ENCODE data around the gene HEATR3.

HEATR3 gene

GRCh38 chr16:50065624-50066481 is at the start of gene HEATR3:
Gene HEATR3 (plus strand): TSS chr16:50065970. CDS start chr16:50066132, 162 bp downstream.
- DNase-seq = peak; percentile 97

DNA sequence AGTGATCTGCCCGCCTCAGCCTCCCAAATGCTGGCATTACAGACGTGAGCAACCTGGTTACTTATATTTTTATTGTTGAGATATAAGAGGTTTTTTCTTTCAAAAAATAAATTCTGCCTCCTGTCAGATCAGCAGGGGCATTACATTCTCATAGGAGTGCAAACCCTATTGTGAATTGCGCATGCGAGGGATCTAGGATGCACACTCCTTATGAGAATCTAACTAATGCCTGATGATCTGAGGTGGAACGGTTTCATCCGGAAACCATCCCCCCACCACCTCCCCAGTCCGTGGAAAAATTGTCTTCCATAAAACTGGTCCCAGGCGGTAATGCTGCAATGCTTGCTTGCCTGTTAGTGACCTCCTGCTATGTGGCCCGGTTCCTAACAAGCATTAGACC is 48.2 kb upstream of the HEATR3 start:
- DNase-seq = no peak

DNA sequence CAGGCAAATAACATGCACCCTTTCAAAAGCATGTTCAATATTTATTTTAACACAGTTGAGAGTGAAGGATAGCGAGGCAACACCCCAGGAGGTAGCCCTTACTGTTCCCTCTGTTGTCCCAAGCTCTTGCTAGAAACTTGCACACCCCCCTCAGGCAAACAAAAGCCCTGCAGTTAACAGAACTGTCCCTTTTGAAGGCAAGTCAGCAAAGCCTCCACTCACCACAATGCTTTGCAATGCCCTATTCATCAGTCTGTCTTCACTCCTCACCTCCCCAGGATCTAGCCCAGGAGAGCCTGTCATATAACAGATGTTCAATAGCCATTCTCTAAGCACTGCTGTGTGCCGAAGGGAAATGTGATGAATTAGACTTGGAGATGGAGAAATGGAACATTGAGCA is 44.2 kb upstream of the HEATR3 start:
- no peak for DNase-seq

DNA sequence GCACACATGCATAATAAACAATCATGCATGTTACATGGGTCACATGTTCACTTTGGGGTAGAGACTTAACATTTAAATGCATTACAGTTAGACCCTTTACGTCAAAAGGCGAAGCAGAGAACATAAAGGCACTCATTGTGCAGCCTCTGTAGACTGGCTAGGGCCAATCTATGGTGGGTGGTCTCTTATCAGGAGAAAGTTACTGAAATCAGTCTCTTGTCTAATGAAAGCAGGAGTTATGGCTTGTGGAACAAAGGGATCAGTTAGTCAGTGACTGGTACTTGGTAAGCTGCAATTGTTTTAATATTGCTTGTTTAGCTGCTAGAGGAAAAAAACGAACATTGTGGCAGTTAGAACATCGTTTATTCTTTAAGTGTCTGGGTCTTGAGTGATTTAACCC is 42.1 kb upstream of the HEATR3 start:
- no peak for DNase-seq

- DNase-seq = peak; percentile 4
Measured at GRCh38 chr16:50024207-50024606, 41.6 kb upstream of the HEATR3 start.

DNA sequence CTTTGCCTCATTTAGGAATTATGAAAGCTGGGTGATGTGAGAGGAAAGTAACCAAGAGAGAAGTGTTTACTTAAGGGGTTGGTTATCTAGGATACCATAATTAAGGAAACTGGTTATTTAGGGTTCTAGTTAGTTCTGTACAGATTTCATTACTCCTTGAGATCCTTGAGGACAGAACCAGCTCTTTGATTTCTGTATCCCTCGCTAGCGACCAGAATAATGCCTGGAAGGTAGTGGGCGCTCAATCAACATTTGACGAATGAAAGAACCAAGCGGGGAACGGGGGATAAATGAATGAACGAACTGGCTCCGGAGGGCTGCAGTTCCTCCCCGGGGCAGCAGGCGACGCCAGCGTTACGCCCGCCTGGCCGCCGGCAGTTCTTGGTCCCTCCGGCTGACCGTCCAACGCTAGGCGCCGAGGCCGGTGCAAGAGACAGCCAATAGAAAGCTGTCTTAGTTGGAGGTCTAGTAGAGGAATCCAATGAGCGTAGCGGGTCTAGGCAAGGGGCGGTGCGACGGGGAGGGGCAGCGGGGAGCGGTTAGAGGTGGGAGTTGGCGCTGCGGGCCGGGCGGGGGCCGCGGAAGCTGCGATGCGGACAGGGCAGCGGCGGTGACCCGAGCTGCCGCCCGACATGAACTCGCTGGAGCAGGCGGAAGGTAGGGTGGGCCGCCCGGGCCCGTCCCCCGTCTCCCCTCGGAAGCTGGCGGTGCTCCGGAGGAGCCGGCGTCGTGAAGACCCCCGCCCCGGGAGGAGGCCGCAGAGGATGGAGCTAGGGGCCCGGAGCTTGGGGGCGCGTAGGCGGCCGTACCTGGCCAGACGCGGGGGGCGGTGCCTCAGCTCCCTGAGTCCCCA is 40.9 kb upstream of the HEATR3 start, which contains the start of gene CNEP1R1:
TSS of gene CNEP1R1 (plus strand) at position 542 of the 853 bp plus-strand sequence. CDS start at position 633, 91 bp downstream.
- DNase-seq = peak; percentile 91

- DNase-seq = peak; percentile 30
Measured at GRCh38 chr16:50025537-50025931, 40.2 kb upstream of the HEATR3 start.

DNA sequence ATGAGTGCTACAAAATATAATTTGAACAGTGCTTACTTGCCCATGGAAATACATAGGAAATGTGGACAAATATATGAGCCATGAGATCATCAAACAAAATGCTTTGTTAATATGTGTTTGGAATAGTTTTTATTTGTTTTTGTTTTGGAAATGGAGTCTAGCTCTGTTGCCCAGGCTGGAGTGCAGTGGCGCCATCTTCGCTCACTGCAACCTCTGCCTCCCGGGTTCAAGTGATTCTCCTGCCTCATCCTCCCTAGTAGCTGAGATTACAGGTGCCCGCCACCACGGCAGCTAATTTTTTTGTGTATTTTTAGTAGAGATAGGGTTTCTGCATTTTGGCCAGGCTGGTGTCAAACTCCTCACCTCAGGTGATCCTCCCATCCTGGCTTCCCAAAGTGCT is 37.9 kb upstream of the HEATR3 start:
- DNase-seq = no peak

GRCh38 chr16:50035468-50035992 is 30.2 kb upstream of the HEATR3 start:
- DNase-seq = no peak

DNA sequence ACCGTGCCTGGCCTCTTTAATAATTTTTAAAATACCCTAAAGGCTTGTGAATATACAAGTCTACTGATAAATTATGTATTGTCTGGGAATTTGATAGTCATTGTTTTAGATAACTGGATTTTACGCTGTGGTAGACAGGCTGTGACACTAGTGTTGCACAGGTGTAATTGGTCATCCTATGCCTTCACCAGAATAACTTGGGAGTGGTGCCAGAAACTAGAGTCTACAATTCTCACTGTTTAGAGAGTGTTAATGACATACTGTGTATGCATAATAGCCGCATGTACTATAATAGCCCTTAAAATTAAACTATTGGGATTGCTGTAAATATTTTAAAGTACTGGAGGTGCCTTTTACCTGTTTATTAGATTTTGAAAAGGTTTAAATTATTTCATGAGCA is 29.3 kb upstream of the HEATR3 start:
- no peak for DNase-seq

- no peak for DNase-seq
Measured at GRCh38 chr16:50037662-50038220, 28.0 kb upstream of the HEATR3 start.

DNA sequence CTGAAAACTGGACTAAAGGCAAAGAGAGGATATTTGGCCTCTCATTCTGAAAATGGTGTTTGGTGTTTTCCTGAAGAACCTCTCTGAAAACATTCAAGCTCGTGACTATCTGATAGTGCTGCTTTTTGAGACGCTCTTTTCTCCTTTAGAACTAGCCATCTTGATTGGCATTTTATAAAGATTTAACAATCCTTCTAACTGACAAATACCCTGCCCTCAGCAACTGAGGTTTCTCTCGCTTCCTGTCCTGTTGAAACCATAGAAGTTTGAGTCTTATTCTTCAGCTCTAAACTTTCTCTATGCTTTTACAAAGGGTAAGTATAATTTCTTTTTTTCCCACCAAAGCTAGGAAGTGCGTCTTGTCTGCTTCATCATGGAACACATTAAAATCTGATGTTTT is 27.5 kb upstream of the HEATR3 start:
- DNase-seq = no peak

DNA sequence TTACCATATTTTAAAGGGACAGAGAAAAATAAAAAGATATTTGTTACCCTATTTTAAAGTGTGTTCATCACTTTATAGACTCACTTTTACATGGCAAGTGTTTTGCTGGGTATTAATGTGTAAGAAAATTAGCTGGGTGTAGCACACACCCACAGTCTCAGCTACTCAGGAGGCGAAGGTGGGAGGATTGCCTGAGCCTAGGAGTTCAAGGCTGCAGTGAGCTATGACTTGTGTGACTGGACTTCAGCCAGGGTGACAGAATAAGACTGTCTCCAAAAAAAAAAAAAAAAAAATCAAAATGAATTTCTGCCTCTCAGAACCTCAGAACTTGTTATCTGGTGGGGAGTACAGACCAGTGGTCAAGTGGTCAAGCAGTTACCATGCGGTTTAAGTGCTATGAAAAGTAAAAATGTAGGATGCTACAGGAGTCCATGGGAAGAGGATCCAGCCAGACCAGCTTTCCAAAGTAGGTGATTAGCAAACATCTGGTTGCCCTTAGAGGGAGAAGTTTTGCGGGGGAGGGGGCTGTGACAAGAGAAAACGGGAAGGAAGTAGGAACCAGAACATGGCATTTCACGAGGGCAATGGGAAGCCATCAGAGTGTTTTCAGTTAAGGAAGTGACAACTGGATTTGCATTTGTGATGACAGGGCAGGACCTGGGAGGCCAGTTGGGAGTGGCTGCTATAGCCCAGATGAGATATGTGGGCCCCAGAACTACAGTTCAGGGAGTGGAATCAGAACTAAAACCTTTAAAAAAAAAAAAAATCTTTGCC is 26.8 kb upstream of the HEATR3 start:
- no peak for DNase-seq

DNA sequence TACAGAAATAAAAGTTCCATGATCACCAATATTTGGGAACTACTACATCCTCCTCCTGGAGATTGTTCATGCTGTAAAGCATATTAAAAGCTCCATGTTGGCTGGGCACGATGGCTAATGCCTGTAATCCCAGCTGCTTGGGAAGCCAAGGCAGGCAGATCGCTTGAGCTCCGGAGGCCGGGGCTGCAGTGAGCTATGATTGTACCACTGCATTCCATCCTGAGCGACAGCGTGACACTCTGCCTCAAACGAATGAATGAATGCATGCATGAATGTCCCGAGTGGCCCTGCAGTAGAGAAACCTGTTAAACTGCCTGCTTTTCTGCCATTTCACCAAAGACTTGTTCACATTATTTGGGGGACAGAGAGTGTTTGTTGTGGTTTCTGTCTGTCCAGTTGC is 25.8 kb upstream of the HEATR3 start:
- no peak for DNase-seq

- DNase-seq = no peak
Measured at GRCh38 chr16:50040710-50041109, 25.1 kb upstream of the HEATR3 start.

- no peak for DNase-seq
Measured at GRCh38 chr16:50043358-50043757, 22.4 kb upstream of the HEATR3 start.

GRCh38 chr16:50045412-50045811 is 20.4 kb upstream of the HEATR3 start:
- no peak for DNase-seq

GRCh38 chr16:50046853-50047252 is 18.9 kb upstream of the HEATR3 start:
- no peak for DNase-seq

GRCh38 chr16:50047864-50048263 is 17.9 kb upstream of the HEATR3 start:
- no peak for DNase-seq

DNA sequence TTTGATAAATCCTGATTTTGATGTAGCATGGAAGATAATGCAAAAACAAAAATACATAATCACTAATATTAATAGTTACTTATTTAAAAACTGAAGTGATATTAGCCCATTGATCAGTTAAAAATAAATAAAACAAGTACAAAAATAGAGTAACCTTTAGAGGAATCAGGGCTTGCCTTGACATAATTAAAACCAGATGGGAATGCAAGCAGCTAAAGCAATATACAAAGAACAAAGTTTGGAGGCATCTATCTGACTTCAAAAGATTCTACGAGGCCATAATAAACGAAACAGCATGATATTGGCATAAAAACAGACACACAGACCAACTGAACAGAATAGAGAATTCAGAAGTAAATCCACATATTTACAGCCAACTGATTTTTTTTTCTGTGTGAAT is 15.0 kb upstream of the HEATR3 start:
- no peak for DNase-seq

- no peak for DNase-seq
Measured at GRCh38 chr16:50056226-50056625, 9.5 kb upstream of the HEATR3 start.

DNA sequence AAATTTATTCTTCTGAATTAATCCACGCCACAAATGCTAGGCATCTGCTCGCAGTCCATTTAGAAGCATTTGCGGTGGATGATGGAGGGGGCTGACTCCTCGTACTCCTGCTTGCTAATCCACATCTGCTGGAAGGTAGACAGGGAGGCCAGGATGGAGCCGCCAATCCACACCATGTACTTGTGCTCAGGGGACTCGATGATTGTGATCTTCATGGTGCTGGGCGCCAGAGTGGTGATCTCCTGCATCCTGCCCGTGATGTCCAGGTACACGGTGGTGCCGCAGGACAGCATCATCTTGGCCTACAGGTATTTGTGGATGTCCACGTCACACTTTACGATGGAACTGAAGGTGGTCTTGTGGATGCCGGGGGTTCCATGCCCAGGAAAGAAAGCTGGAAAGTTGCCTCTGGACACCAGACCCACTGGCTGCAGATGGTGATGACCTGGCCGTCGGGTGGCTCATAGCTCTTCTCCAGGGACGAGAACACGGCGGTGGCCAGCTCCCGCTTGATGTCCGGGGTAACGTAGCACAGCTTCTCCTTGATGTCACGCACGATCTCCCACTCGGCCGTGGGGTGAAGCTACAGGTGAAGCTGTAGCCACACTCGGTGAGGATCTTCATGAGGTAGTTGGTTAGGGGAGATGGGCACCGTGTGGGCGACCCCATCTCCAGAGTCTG is 7.5 kb upstream of the HEATR3 start:
- no peak for DNase-seq
